Measurements from ENCODE around the gene TCF21.
A peak's percentile ranks its signal among the peaks of the same experiment; 100 is the strongest.
"Not testable (repeated sequence)": the region's sequence is repeated elsewhere in the genome, so short reads cannot be mapped to it uniquely, and the experiment has no call there.

TCF21 gene

GRCh38 chr6:133919362-133919761, 30.4 kb downstream of the TCF21 start:
- no peak overlapping the region for H3K27ac ChIP-seq
- DNase-seq (ENCODE audit: low read depth, low spot score): no peak

GRCh38 chr6:133921249-133921859, 32.4 kb downstream of the TCF21 start:
- DNase-seq (ENCODE audit: low read depth, low spot score): no peak
- no peak overlapping the region for H3K27ac ChIP-seq

GRCh38 chr6:133923938-133924593, 35.2 kb downstream of the TCF21 start:
- no peak overlapping the region for H3K27ac ChIP-seq
- DNase-seq (ENCODE audit: low read depth, low spot score): peak; percentile 20

- DNase-seq (ENCODE audit: low read depth, low spot score); H3K27ac ChIP-seq: not testable (repeated sequence)
These were observed 42.3 kb downstream of the TCF21 start for GRCh38 chr6:133931221-133931620.

- not testable (repeated sequence) for DNase-seq (ENCODE audit: low read depth, low spot score); H3K27ac ChIP-seq
These were observed 47.4 kb downstream of the TCF21 start for GRCh38 chr6:133936352-133936751.

GRCh38 chr6:133937909-133938308, 49.0 kb downstream of the TCF21 start:
- no peak for DNase-seq (ENCODE audit: low read depth, low spot score)
- H3K27ac ChIP-seq: no peak overlapping the region

- H3K27ac ChIP-seq: no peak overlapping the region
- no peak for DNase-seq (ENCODE audit: low read depth, low spot score)
These were observed 49.6 kb downstream of the TCF21 start for GRCh38 chr6:133938533-133938932.

- no peak overlapping the region for H3K27ac ChIP-seq
- DNase-seq (ENCODE audit: low read depth, low spot score): no peak
These were observed 51.1 kb downstream of the TCF21 start for GRCh38 chr6:133939778-133940667.

Measured in epithelial cell of prostate (primary cell).